A673 (cell line): ENCODE measurements around the gene HMG20B. TPM values are rescaled to one million over a fixed set of nuclear protein-coding genes. Genes with fewer than 3 reads are reported as not detected.

Experiments used
- BruUV-seq: library from RNA; stranded (reverse); fragments of 400-500 nt; replicated peaks from 2 replicates; lab custom pipeline; 2021; lab: Mats Ljungman, UMichigan
- CTCF ChIA-PET: fragments of 300-600 bp; sonication (Branson Sonifier 250); formaldehyde crosslinking; loops from one replicate; lab custom pipeline; 2022; ENCODE audit warnings: antibody characterized with exemption; lab: Charles Lee
- POLR2A ChIA-PET: fragments of 300-600 bp; sonication (Branson Sonifier 250); formaldehyde crosslinking; loops from one replicate; lab custom pipeline; 2022; ENCODE audit warnings: antibody characterized with exemption; ENCODE audit not compliant: low non-redundant PET; lab: Charles Lee
- DNase-seq: peaks from one replicate; pipeline ENCODE4 v3.0.0-alpha.2; 2015; ENCODE audit warnings: low spot score
- H3K27ac ChIP-seq: fragments of 200-600 bp; sonication (generic); 2 replicates; pipeline ENCODE4 v1.5.1; 2016; ENCODE audit warnings: mixed run types, low read depth, mild to moderate bottlenecking, mixed read lengths, antibody characterized with exemption, low read length; ENCODE audit not compliant: poor library complexity, severe bottlenecking
- H3K27me3 ChIP-seq: fragments of 200-600 bp; sonication (generic); replicated peaks from 2 replicates; pipeline ENCODE4 v1.6.1; 2017; ENCODE audit warnings: mixed run types, low read depth, mild to moderate bottlenecking, mixed read lengths, antibody characterized with exemption, low read length; ENCODE audit not compliant: insufficient read depth, poor library complexity
- H3K36me3 ChIP-seq: fragments of 200-600 bp; sonication (generic); 2 replicates; pipeline ENCODE4 v1.6.1; 2016; ENCODE audit warnings: mixed run types, mild to moderate bottlenecking, mixed read lengths, antibody characterized with exemption, low read length; ENCODE audit not compliant: insufficient read depth, poor library complexity, severe bottlenecking
- H3K4me1 ChIP-seq: fragments of 200-600 bp; sonication (generic); 2 replicates; pipeline ENCODE4 v1.6.1; 2017; ENCODE audit warnings: mixed run types, mild to moderate bottlenecking, mixed read lengths, antibody characterized with exemption, low read length; ENCODE audit not compliant: insufficient read depth, poor library complexity, severe bottlenecking
- H3K4me3 ChIP-seq: fragments of 200-600 bp; sonication (generic); 2 replicates; pipeline ENCODE4 v1.5.1; 2016; ENCODE audit warnings: low read depth, mixed run types, mild to moderate bottlenecking, mixed read lengths, low read length; ENCODE audit not compliant: poor library complexity, severe bottlenecking
- H3K9me3 ChIP-seq: fragments of 200-600 bp; sonication (generic); 2 replicates; pipeline ENCODE4 v1.6.1; 2016; ENCODE audit warnings: mixed run types, low read depth, mild to moderate bottlenecking, mixed read lengths, antibody characterized with exemption, low read length; ENCODE audit not compliant: poor library complexity, severe bottlenecking
- CTCF ChIP-seq: fragments of 300-800, 200-600 bp; sonication (generic); conservative IDR thresholded peaks from 2 replicates; pipeline ENCODE4 v1.5.1; 2017; ENCODE audit warnings: low read depth, mild to moderate bottlenecking, antibody characterized with exemption, low read length, moderate library complexity, mixed read lengths
- EZH2 ChIP-seq: fragments of 200-600 bp; sonication (generic); IDR thresholded peaks from 2 replicates; pipeline ENCODE4 v1.6.1; 2017; ENCODE audit warnings: borderline replicate concordance, low read depth, mild to moderate bottlenecking, mixed read lengths, antibody characterized with exemption, low read length; ENCODE audit not compliant: poor library complexity, severe bottlenecking
- intact Hi-C: fragments of 100-400 bp; cut with micrococcal nuclease; formaldehyde crosslinking; loops from one replicate; pipeline ENCODE4 v1.10.0; 2022; ENCODE audit not compliant: unreplicated experiment
- total RNA-seq: library from RNA; stranded (reverse); gene quantifications from 2 replicates; pipeline ENCODE4 v1.2.3, GENCODE V29; 2021

The HMG20B gene
- total RNA-seq, 1 experiment from 2014 or later: 53.9 TPM

GRCh38 chr19:3607303-3608078 is 34.7 kb downstream of the HMG20B start:
- no peaks in the 10 kb centered on the region for H3K9me3 ChIP-seq
- intact Hi-C loops: no loop called here
- no peaks in the 10 kb centered on the region for H3K27me3 ChIP-seq
- peaks cover 6% of the 10 kb centered on the region for H3K36me3 ChIP-seq
- DNase-seq: no peak
- CTCF ChIA-PET: no interaction called here
- peaks cover 11% of the 10 kb centered on the region for H3K4me1 ChIP-seq
- H3K27ac ChIP-seq: no peak overlapping the region
- H3K4me3 ChIP-seq: peak overlapping the region; percentile 31
- TF ChIP-seq CTCF: no peak
- no peak for TF ChIP-seq EZH2
- BruUV-seq: no TSS peak
- POLR2A ChIA-PET: no interaction called here

GRCh38 chr19:3608079-3608641 is 35.4 kb downstream of the HMG20B start:
- Histone ChIP-seq H3K27me3 (no peaks in the 10 kb centered on the region), H3K27ac (no peak overlapping the region), H3K4me1 (peaks cover 11% of the 10 kb centered on the region), H3K36me3 (peaks cover 6% of the 10 kb centered on the region), H3K4me3 (no peak overlapping the region), H3K9me3 (no peaks in the 10 kb centered on the region)
- TF ChIP-seq EZH2: no peak
- no peak for TF ChIP-seq CTCF
- BruUV-seq: no TSS peak
- CTCF ChIA-PET: no interaction called here
- POLR2A ChIA-PET: no interaction called here
- no peak for DNase-seq
- intact Hi-C loops: no loop called here

- Histone ChIP-seq H3K36me3 (peaks cover 6% of the 10 kb centered on the region), H3K4me3 (no peak overlapping the region), H3K9me3 (no peaks in the 10 kb centered on the region), H3K4me1 (peaks cover 11% of the 10 kb centered on the region), H3K27ac (no peak overlapping the region), H3K27me3 (no peaks in the 10 kb centered on the region)
- peak; percentile 44 for DNase-seq
- ChIA-PET POLR2A (no interaction called here), CTCF (no interaction called here)
- no TSS peak for BruUV-seq
- intact Hi-C loops: no loop called here
- TF ChIP-seq CTCF (no peak), EZH2 (no peak)
Observed at GRCh38 chr19:3608750-3609322, 36.1 kb downstream of the HMG20B start.
